DOHH2 (cell line): Measurements from ENCODE around the gene RBM15B.
"Not testable (repeated sequence)": the region's sequence is repeated elsewhere in the genome, so short reads cannot be mapped to it uniquely, and the experiment has no call there.

ENCODE experiments used
- H3F3A ChIP-seq: fragments of 200-600 bp; sonication (generic), shearing (Covaris generic); 2 replicates; pipeline ENCODE4 v1.6.0; 2016; ENCODE audit warnings: antibody characterized with exemption, mild to moderate bottlenecking; ENCODE audit not compliant: control insufficient read depth, insufficient read depth
- H3K27ac ChIP-seq: fragments of 200-600 bp; sonication (generic); 2 replicates; pipeline ENCODE4 v1.5.1; 2014; ENCODE audit warnings: low read depth, mild to moderate bottlenecking, low read length, moderate library complexity
- H3K27me3 ChIP-seq: fragments of 200-600 bp; sonication (generic); 2 replicates; pipeline ENCODE4 v1.6.1; 2014; ENCODE audit warnings: mild to moderate bottlenecking, low read length, mixed read lengths; ENCODE audit not compliant: control insufficient read depth
- H3K36me3 ChIP-seq: fragments of 200-600 bp; sonication (generic); 2 replicates; pipeline ENCODE4 v1.6.1; 2014; ENCODE audit warnings: mild to moderate bottlenecking, low read length, moderate library complexity, mixed read lengths; ENCODE audit not compliant: control insufficient read depth
- H3K4me1 ChIP-seq: fragments of 200-600 bp; sonication (generic); 2 replicates; pipeline ENCODE4 v1.6.1; 2014; ENCODE audit warnings: mild to moderate bottlenecking, low read length, mixed read lengths; ENCODE audit not compliant: control insufficient read depth
- H3K4me2 ChIP-seq: fragments of 200-600 bp; sonication (generic); 2 replicates; pipeline ENCODE4 v1.6.0; 2014; ENCODE audit warnings: mild to moderate bottlenecking, low read length, moderate library complexity
- H3K4me3 ChIP-seq: fragments of 200-600 bp; sonication (generic); 2 replicates; pipeline ENCODE4 v1.5.1; 2014; ENCODE audit warnings: mild to moderate bottlenecking, low read length, mixed read lengths
- H3K79me2 ChIP-seq: fragments of 200-600 bp; sonication (generic); 2 replicates; pipeline ENCODE4 v1.6.1; 2014; ENCODE audit warnings: mild to moderate bottlenecking, low read length, mixed read lengths; ENCODE audit not compliant: control insufficient read depth
- H3K9me2 ChIP-seq: fragments of 200-600 bp; sonication (generic); replicated peaks from 2 replicates; pipeline ENCODE4 v1.6.1; 2014; ENCODE audit warnings: mild to moderate bottlenecking, low read length, mixed read lengths; ENCODE audit not compliant: control insufficient read depth
- H3K9me3 ChIP-seq: fragments of 200-600 bp; sonication (generic); 2 replicates; pipeline ENCODE4 v1.6.1; 2014; ENCODE audit warnings: antibody characterized with exemption, low read length, mixed read lengths; ENCODE audit not compliant: control insufficient read depth, insufficient read depth
- H4K20me1 ChIP-seq: fragments of 200-600 bp; sonication (generic); 2 replicates; pipeline ENCODE4 v1.6.0; 2014; ENCODE audit warnings: low read depth, mild to moderate bottlenecking, antibody characterized with exemption, low read length, moderate library complexity; ENCODE audit not compliant: control insufficient read depth, insufficient read depth
- EZH2phosphoT487 ChIP-seq: fragments of 200-600 bp; sonication (generic); IDR thresholded peaks from 2 replicates; pipeline ENCODE4 v1.6.1; 2017; ENCODE audit warnings: borderline replicate concordance, mild to moderate bottlenecking, antibody characterized with exemption, low read length, moderate library complexity, mixed read lengths
- TF ChIP-seq, protein P1 (sequence below): fragments of 200-600 bp; sonication (generic); IDR thresholded peaks from one replicate; pipeline ENCODE4 v1.5.1; 2014; ENCODE audit warnings: antibody characterized with exemption, mild to moderate bottlenecking, low read depth, low read length; ENCODE audit not compliant: poor library complexity, severe bottlenecking

RBM15B gene

DNA sequence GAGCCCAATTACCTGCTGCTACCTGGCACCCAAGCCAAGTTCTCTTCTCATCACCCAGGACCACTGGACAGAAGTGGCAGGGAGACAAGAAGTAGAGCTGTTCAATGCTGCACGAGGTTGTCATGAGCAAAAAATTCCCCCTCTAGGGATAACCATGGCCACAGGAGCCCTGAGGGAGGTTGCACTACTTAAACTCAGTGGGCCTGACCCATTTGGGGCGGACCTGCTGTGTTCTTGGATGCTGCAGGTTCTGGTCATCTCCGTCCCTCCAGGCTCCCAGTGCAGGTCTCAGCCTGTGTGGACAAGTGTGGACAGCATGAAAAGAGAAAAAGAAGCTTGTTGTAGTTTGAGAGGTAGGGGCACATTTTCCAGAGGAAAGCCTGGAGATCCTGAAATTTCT lies 32.1 kb upstream of the RBM15B start:
- H3K4me1 ChIP-seq = no peaks in the 10 kb centered on the region
- no peaks in the 10 kb centered on the region for H3K9me3 ChIP-seq
- no peaks in the 10 kb centered on the region for H3K79me2 ChIP-seq

DNA sequence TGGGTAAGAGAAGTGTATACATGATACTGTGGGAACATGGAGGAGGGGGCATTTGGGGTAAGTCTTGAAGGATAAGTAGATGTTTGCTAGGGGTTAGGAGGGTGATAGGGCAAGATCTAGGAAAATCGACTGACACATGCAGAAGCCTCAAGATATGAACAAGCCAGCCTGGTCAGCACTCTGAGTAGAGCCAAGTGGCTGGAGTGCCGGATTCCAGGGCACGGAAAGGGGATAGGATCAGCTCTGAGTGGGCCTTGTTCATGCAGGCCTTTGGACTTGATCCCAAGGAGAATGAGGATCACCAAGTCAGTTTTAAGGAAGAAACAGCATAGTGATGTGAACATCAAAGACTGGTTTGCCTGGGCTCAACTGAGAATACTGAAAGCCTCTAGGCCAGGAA lies 30.3 kb upstream of the RBM15B start:
- Histone ChIP-seq H3F3A (no peaks in the 10 kb centered on the region), H3K4me1 (no peaks in the 10 kb centered on the region), H3K4me2 (no peak overlapping the region), H3K9me2 (no peaks in the 10 kb centered on the region), H3K36me3 (no peaks in the 10 kb centered on the region), H3K27me3 (peaks cover 33% of the 10 kb centered on the region), H3K4me3 (no peak overlapping the region), H3K79me2 (no peaks in the 10 kb centered on the region), H4K20me1 (no peaks in the 10 kb centered on the region), H3K9me3 (no peaks in the 10 kb centered on the region), H3K27ac (no peak overlapping the region)
- TF ChIP-seq, protein P1, sequence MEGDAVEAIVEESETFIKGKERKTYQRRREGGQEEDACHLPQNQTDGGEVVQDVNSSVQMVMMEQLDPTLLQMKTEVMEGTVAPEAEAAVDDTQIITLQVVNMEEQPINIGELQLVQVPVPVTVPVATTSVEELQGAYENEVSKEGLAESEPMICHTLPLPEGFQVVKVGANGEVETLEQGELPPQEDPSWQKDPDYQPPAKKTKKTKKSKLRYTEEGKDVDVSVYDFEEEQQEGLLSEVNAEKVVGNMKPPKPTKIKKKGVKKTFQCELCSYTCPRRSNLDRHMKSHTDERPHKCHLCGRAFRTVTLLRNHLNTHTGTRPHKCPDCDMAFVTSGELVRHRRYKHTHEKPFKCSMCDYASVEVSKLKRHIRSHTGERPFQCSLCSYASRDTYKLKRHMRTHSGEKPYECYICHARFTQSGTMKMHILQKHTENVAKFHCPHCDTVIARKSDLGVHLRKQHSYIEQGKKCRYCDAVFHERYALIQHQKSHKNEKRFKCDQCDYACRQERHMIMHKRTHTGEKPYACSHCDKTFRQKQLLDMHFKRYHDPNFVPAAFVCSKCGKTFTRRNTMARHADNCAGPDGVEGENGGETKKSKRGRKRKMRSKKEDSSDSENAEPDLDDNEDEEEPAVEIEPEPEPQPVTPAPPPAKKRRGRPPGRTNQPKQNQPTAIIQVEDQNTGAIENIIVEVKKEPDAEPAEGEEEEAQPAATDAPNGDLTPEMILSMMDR = no peak
- TF ChIP-seq EZH2phosphoT487 = no peak

More for the DNA sequence above, 32.1 kb upstream of the RBM15B start:
- Histone ChIP-seq H3K9me2 (no peaks in the 10 kb centered on the region), H3K4me2 (no peak overlapping the region), H3K4me3 (no peak overlapping the region), H3K27me3 (peaks cover 33% of the 10 kb centered on the region), H3K27ac (no peak overlapping the region), H3F3A (no peaks in the 10 kb centered on the region), H4K20me1 (no peaks in the 10 kb centered on the region), H3K36me3 (no peaks in the 10 kb centered on the region)
- no peak for TF ChIP-seq EZH2phosphoT487

DNA sequence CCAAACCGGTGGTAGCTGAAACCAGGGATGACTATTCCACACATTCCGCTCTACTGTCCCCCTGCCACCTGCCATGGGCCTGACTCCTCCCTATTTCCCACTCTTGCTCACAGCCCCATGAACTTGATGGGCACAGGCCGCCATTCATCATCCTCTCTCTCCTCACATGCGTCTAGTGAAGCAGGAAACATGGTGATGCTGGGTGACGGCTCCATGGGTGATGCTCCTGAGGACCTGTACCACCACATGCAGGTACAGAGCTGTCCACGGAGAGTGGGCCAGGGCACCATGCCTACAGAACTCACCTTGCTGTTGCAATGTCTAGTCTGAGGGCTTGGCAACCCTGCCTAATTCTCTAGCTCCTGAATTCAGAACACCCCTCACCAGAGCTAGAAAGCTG lies 29.3 kb upstream of the RBM15B start:
- no peaks in the 10 kb centered on the region for H3K79me2 ChIP-seq
- no peaks in the 10 kb centered on the region for H4K20me1 ChIP-seq
- H3K36me3 ChIP-seq = no peaks in the 10 kb centered on the region
- H3K9me2 ChIP-seq = no peaks in the 10 kb centered on the region
- peaks cover 32% of the 10 kb centered on the region for H3K27me3 ChIP-seq
- no peaks in the 10 kb centered on the region for H3F3A ChIP-seq
- H3K27ac ChIP-seq = no peak overlapping the region
- TF ChIP-seq EZH2phosphoT487 = no peak
- TF ChIP-seq, protein P1 = no peak
- H3K4me1 ChIP-seq = no peaks in the 10 kb centered on the region
- H3K4me3 ChIP-seq = no peak overlapping the region
- H3K4me2 ChIP-seq = no peak overlapping the region
- H3K9me3 ChIP-seq = no peaks in the 10 kb centered on the region

DNA sequence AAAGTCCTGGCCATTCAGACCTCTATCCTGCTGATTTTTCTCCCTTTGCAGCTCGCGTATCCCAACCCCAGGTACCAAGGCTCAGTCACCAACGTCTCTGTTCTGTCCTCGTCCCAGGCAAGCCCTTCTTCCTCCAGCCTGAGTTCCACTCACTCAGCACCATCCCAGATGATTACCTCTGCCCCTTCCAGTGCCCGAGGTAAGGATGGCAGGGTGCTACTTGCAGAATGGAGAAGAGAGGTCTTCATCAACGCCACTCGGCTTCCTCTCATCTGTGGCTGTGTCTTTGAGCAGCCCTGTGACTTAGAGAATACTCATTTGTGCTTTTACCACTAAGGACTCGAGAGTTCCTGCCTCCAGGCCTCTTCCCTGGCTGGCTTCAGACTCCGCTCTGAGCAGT lies 28.6 kb upstream of the RBM15B start:
- Histone ChIP-seq H3K9me3 (no peaks in the 10 kb centered on the region), H4K20me1 (no peaks in the 10 kb centered on the region), H3K4me1 (no peaks in the 10 kb centered on the region), H3K4me3 (no peak overlapping the region), H3F3A (no peaks in the 10 kb centered on the region), H3K79me2 (no peaks in the 10 kb centered on the region), H3K27me3 (peaks cover 25% of the 10 kb centered on the region), H3K36me3 (no peaks in the 10 kb centered on the region), H3K9me2 (no peaks in the 10 kb centered on the region), H3K4me2 (no peak overlapping the region), H3K27ac (no peak overlapping the region)
- no peak for TF ChIP-seq EZH2phosphoT487
- TF ChIP-seq, protein P1 = no peak

DNA sequence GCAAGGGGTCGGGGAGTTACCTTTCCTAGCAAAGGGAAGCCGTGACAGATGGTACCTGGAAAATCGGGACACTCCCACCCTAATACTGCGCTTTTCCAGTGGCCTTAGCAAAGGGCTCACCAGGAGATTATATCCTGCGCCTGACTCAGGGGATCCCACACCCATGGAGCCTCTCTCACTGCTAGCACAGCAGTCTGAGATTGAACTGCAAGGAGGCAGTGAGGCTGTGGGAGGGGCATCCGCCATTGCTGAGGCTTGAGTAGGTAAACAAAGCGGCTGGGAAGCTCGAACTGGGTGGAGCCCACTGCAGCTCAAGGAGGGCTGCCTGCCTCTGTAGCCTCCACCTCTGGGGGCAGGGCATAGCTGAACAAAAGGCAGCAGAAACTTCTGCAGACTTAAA lies 22.8 kb upstream of the RBM15B start:
- H3K9me3 ChIP-seq, H4K20me1 ChIP-seq, H3K4me1 ChIP-seq, H3K36me3 ChIP-seq, H3K9me2 ChIP-seq, H3F3A ChIP-seq, H3K4me2 ChIP-seq, H3K27ac ChIP-seq, H3K4me3 ChIP-seq, H3K79me2 ChIP-seq: not testable (repeated sequence)
- peaks cover 17% of the 10 kb centered on the region for H3K27me3 ChIP-seq
